ENCODE data around the gene LMO1. TPM values are rescaled to one million over a fixed set of nuclear protein-coding genes. Genes with fewer than 3 reads are reported as not detected.

The LMO1 gene
- total and polyA plus RNA-seq, 7 donors = 0.74 to 9.3 (median 3.2) TPM

DNA sequence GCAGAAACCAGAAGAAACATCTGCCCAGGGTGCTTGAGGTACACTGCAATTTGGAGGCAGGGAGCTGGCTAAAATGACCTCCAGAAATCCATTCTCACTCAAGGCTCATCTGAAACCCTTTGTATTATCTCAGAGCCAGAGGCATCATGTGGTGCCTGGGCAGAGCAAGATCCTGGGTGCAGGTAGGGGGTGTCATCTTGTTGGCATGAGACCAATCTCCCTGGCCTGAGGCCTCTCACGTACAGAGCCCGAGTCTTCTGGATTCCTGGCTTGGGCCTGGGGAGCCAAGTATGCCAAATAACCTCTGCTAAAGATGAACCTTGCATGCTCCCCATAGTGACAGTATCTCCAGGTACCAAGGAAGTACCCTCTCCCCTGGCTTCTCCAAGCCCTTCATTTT, 2.4 kb downstream of the LMO1 start:
- no peaks in the 10 kb centered on the region for H3K36me3 ChIP-seq (ENCODE audit: insufficient read depth in 1 of 2, low read depth in 1 of 2)
- H3K4me1 ChIP-seq = peaks cover 17% of the 10 kb centered on the region
- WGBS, 3 donors = 48 to 100% (median 58%) methylated on average over 2 of the region's 2 CpGs
- no peak overlapping the region for H3K4me3 ChIP-seq
- DNase-seq = no peak
- intact Hi-C loops (cut with DNase I) = no loop called here
- no peak for ATAC-seq
- no peaks in the 10 kb centered on the region for H3K9me3 ChIP-seq
- TF ChIP-seq, protein P1, sequence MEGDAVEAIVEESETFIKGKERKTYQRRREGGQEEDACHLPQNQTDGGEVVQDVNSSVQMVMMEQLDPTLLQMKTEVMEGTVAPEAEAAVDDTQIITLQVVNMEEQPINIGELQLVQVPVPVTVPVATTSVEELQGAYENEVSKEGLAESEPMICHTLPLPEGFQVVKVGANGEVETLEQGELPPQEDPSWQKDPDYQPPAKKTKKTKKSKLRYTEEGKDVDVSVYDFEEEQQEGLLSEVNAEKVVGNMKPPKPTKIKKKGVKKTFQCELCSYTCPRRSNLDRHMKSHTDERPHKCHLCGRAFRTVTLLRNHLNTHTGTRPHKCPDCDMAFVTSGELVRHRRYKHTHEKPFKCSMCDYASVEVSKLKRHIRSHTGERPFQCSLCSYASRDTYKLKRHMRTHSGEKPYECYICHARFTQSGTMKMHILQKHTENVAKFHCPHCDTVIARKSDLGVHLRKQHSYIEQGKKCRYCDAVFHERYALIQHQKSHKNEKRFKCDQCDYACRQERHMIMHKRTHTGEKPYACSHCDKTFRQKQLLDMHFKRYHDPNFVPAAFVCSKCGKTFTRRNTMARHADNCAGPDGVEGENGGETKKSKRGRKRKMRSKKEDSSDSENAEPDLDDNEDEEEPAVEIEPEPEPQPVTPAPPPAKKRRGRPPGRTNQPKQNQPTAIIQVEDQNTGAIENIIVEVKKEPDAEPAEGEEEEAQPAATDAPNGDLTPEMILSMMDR (IDR thresholded peaks at IDR 0.05) = no peak
- peaks cover 0 to 14% (median 0%) of the 10 kb centered on the region in 3 donors for H3K27me3 ChIP-seq (ENCODE audit: insufficient read depth in 3 of 3, low read length in 2 of 3)
- H3K27ac ChIP-seq = no peak overlapping the region

DNA sequence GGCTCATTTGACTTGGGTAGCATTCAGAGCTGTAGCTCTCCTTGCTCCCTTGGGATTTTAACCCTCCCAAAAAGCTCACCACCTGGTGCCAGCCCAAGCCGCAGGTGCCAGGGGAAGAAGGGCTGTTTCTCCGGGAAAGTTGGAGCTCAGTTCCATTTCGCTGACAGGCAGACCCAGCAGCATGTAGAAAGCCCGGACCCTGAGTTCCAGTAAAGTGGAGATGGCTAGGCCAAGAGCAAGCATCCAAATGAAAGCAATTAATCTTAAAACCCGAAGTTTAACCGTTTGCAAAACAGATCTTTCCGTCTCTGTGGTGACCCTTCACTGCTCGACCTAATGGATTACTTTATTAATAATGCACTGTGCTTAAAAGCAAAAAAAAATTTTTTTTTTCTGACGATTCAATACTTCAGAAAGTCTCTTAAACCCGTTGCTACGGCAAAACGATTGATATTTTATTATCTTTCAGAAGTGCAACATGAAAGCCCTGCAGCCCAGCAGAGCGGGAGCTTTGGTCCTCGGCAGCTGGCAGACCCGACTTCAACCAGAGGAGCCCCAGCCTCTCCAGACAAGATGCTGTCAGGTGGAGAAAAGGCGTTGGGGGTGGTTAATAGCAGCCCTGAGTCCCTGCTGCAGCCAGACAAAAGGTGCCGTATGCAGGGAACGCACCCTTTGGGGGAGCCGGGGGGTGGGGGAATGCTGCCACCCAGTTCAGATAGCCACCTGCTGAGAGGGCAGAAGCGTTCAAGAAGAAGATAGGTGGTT, 3.3 kb downstream of the LMO1 start:
- Histone ChIP-seq H3K36me3 (ENCODE audit: insufficient read depth in 1 of 2, low read depth in 1 of 2) (no peaks in the 10 kb centered on the region), H3K4me3 (no peak overlapping the region), H3K27ac (no peak overlapping the region), H3K4me1 (peaks cover 17% of the 10 kb centered on the region), H3K9me3 (no peaks in the 10 kb centered on the region), H3K27me3 (ENCODE audit: insufficient read depth in 3 of 3, low read length in 2 of 3) (peaks cover 0 to 5% (median 0%) of the 10 kb centered on the region in 3 donors)
- 88 to 93% (median 90%) methylated on average over 20 of the region's 20 CpGs for WGBS, 3 donors
- intact Hi-C loops (cut with DNase I) = no loop called here
- ATAC-seq = no peak
- DNase-seq = no peak
- TF ChIP-seq, protein P1 (IDR thresholded peaks at IDR 0.05) = no peak

DNA sequence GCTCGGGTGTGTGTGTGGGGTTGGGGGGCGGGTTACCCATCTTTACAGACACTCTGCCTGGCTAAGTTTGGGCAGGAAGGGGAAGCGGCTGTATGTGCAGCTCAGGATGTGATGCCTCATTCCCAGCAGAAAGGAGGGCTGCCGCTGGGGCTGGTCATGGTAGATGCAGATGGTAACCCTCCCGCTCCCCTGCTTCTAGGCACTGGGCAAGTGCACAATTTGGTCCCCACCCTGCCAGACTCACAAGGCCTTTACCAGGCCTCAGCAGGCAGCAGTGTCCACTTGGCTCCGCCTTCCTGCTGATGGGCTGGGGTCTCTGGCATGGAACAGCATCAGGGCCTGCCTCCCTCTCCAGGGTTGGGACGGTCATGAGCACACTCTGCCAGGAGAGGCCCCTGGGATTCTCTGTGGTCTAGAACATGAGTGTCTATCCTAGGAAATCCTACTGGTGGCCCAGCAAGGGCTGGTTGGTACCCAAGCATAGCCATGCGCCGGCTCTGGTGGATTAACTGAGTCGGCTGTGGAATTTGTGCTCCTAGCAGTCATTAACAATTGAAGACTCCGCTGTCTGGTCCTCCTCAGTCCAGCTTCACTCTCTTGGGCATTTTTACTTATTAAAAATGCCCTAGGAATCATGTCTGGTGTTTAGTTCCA, 4.2 kb downstream of the LMO1 start:
- Histone ChIP-seq H3K9me3 (no peaks in the 10 kb centered on the region), H3K4me1 (peaks cover 17% of the 10 kb centered on the region), H3K4me3 (no peak overlapping the region), H3K27me3 (ENCODE audit: insufficient read depth in 3 of 3, low read length in 2 of 3) (no peaks in the 10 kb centered on the region), H3K27ac (peak overlapping the region; percentile 81), H3K36me3 (ENCODE audit: insufficient read depth in 1 of 2, low read depth in 1 of 2) (no peaks in the 10 kb centered on the region)
- no peak for DNase-seq
- WGBS, 3 donors = 68 to 83% (median 71%) methylated on average over 11 of the region's 11 CpGs
- ATAC-seq = no peak
- TF ChIP-seq, protein P1 (IDR thresholded peaks at IDR 0.05) = no peak
- intact Hi-C loops (cut with DNase I) = no loop called here

DNA sequence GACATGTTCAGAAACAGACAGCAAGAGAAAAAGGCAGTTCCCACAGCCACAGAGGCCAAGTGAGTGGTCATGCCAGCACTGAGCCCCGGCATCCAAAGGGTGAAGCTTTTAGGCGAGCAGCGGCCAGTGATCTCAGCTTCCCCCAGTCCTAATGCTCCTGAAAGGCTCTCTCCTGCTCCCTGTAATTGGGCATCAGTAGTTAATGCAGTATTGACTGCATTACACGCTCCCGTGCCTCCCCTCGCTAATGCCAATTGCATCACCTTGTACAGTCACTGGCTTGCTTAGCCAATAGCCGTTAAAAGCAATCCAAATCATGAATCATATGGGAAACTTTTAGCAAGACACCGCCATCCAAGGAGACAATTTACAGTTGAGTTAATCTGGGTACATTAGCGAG, 4.9 kb downstream of the LMO1 start:
- DNase-seq (no peak), ATAC-seq (peak; percentile 60 to 77 (median 68))
- peaks cover 17% of the 10 kb centered on the region for H3K4me1 ChIP-seq
- peak overlapping the region; percentile 81 for H3K27ac ChIP-seq
- no peaks in the 10 kb centered on the region for H3K9me3 ChIP-seq
- no peaks in the 10 kb centered on the region for H3K27me3 ChIP-seq (ENCODE audit: insufficient read depth in 3 of 3, low read length in 2 of 3)
- intact Hi-C loops (cut with DNase I) = no loop called here
- H3K36me3 ChIP-seq (ENCODE audit: insufficient read depth in 1 of 2, low read depth in 1 of 2) = no peaks in the 10 kb centered on the region
- peak overlapping the region; percentile 45 for H3K4me3 ChIP-seq
- WGBS, 3 donors = 16 to 45% (median 29%) methylated on average over 9 of the region's 9 CpGs
- TF ChIP-seq, protein P1 (IDR thresholded peaks at IDR 0.05) = no peak
